HG02798 (cell line): ENCODE results near the gene WWC2.

Experiments used
- ATAC-seq: cut with Tn5 transposase; IDR thresholded peaks from one replicate; pipeline ENCODE4 v1.9.1; 2021; ENCODE audit warnings: mild to moderate bottlenecking; ENCODE audit not compliant: unreplicated experiment, poor library complexity

WWC2 gene

DNA sequence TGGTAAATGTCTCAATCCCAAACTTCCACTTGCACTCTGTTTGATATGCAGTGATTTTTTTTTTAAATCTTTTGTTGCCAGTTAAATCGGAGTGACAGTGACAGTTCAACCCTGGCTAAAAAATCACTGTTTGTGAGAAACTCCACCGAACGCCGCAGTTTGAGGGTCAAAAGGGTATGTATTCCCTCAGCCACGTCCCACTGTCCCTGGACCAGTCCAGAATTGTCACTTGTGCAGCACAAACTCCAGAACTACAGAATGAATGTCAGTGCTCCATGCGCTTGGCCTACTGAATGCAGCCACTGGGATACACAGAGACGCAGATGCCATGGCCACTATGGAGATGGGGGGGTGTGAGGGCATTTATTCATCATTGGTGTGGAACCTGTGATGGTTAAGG, 186.8 kb downstream of the WWC2 start:
- ATAC-seq, result no peak

DNA sequence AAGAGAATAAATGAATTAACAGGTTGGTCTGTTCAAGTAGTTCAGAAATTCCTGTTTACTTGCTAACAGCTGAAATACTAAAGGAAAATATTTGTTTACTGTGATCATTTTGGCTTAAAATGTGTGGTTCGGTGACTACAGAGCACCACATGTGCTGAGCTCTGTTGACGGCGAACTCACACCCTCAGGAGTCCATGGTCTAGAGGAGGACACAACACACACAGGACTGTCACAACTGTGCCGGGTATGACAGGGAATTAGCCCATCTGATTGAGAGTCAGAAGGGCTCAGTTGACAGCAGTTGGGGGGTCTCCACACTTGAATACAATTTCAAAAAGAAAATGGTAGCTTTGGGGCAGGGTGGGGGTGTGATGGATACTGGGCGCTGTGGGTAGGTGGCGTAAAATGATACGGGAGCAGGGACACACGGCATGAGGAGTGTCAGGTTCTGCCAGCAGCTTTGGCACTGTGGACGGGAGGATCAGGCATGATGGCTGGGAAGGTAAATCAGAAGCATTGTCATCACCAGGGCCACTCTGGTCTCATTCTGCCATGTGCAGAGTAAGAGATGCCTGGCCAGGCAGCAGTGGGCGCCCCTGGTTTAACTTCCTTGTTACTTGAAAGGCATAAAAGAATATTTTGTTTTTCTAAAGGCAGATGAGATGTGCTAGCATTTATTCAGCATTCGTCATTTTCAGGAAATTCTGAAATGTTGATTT, 187.7 kb downstream of the WWC2 start:
- ATAC-seq, result no peak

DNA sequence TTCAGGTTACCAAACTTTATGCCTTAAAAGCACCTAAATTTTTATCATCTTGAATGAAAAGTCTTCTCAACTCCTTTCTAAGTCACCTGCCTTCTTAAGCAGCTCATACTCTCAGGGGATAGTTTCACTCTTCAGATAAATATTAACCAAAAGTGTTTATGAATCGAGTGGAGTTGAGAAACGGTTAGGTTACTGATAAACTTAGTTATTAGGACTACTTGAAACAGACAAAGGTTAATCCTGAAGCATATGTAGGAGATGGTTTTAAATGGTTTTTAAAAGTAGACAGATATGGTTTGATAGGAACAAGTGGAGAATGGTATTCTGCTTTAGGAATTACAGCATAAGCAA, 188.2 kb downstream of the WWC2 start:
- peak; percentile 72 for ATAC-seq

DNA sequence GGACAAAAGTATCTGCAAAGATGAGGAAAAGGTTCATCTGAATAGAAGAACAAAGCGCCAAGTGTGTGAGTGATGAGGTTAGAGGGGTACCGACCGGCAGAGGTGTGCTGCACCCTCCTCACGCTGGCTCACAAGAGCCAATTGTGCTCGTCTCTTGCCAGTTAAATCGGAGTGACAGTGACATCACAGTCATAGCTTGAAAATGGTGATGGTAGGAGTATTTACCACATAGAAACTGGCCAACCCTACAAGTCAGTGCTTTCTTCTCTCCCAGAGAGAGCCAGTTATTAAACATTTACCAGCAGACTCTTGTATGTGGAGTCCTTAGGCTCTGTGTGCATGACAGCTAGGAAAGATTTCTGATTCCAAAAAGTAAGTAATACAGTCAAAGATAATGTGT, 188.6 kb downstream of the WWC2 start:
- peak; percentile 78 for ATAC-seq

DNA sequence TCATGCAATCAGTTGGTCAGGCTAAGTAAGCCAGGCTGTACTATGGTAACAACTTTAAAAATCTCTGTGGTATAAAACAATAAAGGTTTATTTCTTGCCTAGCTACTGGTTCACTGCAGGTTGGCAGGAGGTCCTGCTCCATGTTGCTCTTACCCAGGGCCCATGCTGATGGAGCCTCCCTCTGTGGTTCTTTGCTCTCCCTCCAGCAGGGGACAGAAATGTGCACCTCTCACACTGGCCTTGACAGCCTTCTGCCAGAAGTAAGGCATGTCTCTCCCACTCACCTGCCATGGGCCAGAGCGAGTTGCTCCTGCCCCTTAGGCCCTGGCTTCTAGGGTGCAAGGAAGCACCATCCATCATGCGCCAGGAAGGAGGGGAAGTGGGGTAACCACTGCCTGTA, 189.9 kb downstream of the WWC2 start:
- ATAC-seq, result no peak

- ATAC-seq, result no peak
Measured at GRCh38 chr4:183289688-183290087, 190.6 kb downstream of the WWC2 start.

GRCh38 chr4:183291070-183291469, 192.0 kb downstream of the WWC2 start:
- no peak for ATAC-seq

GRCh38 chr4:183295711-183296110, 196.7 kb downstream of the WWC2 start:
- no peak for ATAC-seq

DNA sequence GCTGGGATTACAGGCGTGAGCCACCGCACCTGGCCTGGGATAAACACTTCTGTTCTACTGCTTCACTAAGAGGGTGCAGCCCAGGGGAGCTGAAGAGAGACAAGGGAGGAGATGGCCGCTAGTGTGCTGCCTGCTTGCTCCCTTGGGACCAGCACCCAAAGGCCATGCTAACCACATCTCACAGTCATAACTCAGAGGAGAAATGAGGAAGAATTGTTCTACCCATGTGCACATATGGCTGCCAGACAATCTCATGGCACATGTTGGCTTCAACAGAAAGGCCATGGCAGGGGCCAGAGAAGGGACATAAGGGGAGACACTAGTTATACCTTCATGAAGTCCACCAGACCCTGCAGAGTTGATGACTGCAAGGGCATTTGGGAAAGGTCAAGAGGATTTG, 198.6 kb downstream of the WWC2 start:
- peak; percentile 77 for ATAC-seq

DNA sequence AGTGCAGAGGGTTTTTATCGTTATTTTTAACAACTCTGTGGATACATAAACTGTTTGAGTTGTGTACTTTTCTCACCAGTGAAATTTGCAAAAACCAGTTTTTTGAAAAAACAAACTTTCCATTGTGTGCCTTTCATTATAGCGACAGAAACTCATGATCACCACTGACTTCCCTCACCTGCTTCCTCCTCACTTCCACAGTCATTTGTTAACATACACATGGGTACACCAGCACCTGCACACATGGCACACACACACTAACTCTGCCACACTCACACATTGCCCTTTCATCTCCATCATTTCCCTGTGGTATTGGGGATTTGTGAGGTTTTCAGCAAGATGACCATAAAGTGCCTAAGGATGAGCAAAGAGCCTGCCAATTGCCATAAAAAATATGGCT, 200.4 kb downstream of the WWC2 start:
- ATAC-seq, result no peak

DNA sequence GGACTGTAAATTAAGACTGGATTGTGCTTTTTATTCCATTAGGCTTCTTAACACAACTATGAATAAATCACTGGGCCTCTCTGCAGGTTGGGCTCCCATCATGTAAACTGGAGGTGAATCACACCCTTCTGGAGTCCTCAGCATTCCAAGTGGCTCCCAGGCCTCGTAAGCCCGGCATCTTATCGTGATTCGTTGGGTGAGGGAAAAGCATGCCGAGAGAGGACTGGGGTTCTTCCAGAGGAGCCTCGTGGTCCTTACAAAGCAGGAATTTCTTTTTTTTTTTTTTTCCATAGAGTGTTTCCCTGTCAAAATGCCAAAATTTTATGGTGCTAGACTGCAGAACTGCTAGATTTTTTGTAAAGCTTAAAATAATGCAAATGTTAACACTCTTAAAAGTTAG, 201.0 kb downstream of the WWC2 start:
- ATAC-seq, result no peak

DNA sequence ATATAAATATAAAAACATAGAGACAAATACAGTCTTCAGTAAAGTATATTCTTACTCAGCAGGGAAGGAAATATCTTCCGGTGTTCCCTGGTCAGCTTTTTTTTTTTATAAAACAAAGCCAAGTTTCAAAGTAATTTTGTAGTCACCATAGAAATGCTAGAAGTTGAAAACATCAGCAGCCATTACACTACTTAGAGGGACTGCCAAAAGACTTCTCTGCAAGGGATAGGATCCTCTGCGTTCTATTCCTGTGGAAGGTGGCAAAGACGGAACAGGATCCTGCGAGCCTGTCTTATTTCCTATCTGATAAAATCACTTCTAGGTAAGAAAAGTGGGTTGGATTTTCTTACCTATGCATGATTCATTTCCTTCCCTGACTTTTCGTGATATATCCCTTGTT, 201.6 kb downstream of the WWC2 start:
- no peak for ATAC-seq

DNA sequence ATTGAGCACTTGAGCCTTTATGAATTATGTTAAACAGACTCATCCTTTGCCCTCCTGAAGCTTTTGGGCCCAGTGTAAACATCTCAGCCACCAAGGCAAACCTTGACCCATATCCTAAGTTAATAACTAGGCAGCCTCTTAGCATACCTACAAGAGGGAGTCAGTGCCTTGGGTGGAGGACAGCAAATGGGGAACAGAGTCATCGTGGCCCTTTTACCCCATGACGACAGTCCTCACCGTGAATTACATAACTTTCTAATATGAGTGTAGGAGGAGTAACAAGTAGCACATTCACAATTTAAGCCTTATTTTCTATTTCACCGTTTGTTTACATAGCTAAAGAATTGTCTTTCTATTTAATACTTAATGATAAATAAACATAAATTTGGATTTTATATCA, 204.2 kb downstream of the WWC2 start:
- no peak for ATAC-seq

DNA sequence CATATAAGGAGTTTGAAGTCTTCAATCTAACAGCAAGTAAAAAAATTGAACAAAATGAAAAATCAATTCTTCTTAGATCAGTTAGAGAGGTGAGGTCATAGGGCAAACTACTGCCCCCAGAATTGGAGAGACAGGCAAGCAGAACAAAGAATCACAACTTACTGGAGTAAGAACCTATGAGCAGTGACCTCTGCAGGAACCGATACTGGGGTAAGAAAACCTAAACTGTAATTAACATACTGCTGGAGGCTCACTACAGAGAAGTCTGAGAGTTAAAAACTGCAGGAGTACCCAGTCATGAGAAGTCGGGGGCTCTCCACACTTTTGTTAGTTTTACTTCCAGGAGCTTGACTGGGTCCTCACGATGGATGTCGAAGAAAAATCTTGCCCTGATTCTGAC, 205.0 kb downstream of the WWC2 start:
- ATAC-seq, result peak; percentile 66

DNA sequence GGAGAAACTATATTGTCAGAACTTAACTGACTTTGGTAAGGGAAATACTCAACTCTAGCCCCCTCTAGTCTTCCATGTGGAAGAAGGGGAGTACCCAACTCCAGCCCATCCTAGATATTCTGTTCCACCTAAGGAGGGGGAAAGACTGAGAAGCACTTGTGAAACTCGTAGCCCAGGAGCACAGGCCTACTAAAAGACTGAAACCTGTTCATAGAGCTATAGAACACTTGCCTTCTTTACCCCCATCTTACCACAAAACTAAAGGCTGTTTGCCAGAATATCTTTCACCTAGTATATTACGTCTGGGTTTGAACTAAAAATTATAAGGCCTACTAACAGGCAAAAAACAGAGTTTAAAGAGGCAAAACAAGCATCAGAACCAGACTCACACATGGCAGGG, 205.5 kb downstream of the WWC2 start:
- ATAC-seq, result no peak

GRCh38 chr4:183306811-183307210, 207.8 kb downstream of the WWC2 start:
- no peak for ATAC-seq

DNA sequence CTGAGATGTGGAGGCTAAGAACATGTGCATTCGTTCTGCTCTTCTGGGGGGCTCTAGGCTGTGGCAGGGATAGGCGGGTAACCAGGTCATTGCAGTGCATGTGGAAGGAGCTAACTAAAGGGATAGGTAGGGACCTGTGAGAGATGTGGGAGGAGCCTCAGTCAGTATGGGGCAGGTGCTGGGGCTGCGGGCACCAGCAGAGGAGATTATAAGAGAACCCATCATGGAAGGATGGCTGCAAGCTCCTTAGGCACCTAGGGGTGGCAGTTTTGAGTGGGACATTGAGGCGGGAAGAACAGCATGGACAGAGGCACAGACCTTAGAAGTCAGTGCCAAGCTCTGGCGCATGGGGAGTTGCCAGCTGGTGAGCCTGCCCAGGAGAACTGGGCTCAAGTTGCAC, 213.8 kb downstream of the WWC2 start:
- ATAC-seq, result no peak

- ATAC-seq, result no peak
Measured at GRCh38 chr4:183314336-183314735, 215.3 kb downstream of the WWC2 start.

- ATAC-seq, result no peak
Measured at GRCh38 chr4:183314806-183315205, 215.7 kb downstream of the WWC2 start.

GRCh38 chr4:183318656-183319055, 219.6 kb downstream of the WWC2 start:
- ATAC-seq, result no peak

GRCh38 chr4:183320211-183321059, 221.4 kb downstream of the WWC2 start, which contains the start of gene CLDN22:
Gene CLDN22, minus strand, starts transcription at chr4:183320276. Its CDS starts 58 bp downstream, at chr4:183320218.
- ATAC-seq, result no peak

GRCh38 chr4:183321079-183321478, 222.0 kb downstream of the WWC2 start:
- peak; percentile 62 for ATAC-seq
